HEK293 (cell line): ENCODE measurements around the gene JMJD6.

Experiments
- ATF2 ChIP-seq: fragments of 450-650 bp; formaldehyde crosslinking; IDR thresholded peaks from 2 replicates; pipeline ENCODE4 v1.5.1; 2016; ENCODE audit warnings: missing biosample characterization, missing genetic modification characterization, low read depth
- GFI1B ChIP-seq: fragments of 450-650 bp; formaldehyde crosslinking; IDR thresholded peaks from 2 replicates; pipeline ENCODE4 v1.5.1; 2016; ENCODE audit warnings: missing biosample characterization, missing genetic modification characterization
- HOXD13 ChIP-seq: sonication (generic); formaldehyde crosslinking; IDR thresholded peaks from 2 replicates; pipeline ENCODE4 v1.8.0; 2022; ENCODE audit warnings: missing genetic modification reagents, borderline replicate concordance
- KLF10 ChIP-seq: fragments of 450-650 bp; IDR thresholded peaks from 2 replicates; pipeline ENCODE4 v1.5.1; 2018; ENCODE audit warnings: missing biosample characterization, mild to moderate bottlenecking, missing genetic modification characterization
- MZF1 ChIP-seq: fragments of 450-650 bp; formaldehyde crosslinking; IDR thresholded peaks from 2 replicates; pipeline ENCODE4 v1.5.1; 2017; ENCODE audit warnings: missing biosample characterization, missing genetic modification characterization, borderline replicate concordance
- PBX3 ChIP-seq: sonication (generic); formaldehyde crosslinking; IDR thresholded peaks from 2 replicates; pipeline ENCODE4 v1.8.1; 2022; ENCODE audit warnings: mild to moderate bottlenecking, moderate library complexity, missing genetic modification reagents
- RBAK ChIP-seq: fragments of 450-650 bp; formaldehyde crosslinking; IDR thresholded peaks from 2 replicates; pipeline ENCODE4 v1.5.1; 2016; ENCODE audit warnings: missing biosample characterization, missing genetic modification characterization
- SP2 ChIP-seq: fragments of 450-650 bp; formaldehyde crosslinking; IDR thresholded peaks from 2 replicates; pipeline ENCODE4 v1.5.1; 2016; ENCODE audit warnings: missing biosample characterization, missing genetic modification characterization
- SP3 ChIP-seq: fragments of 450-650 bp; formaldehyde crosslinking; IDR thresholded peaks from 2 replicates; pipeline ENCODE4 v1.5.1; 2016; ENCODE audit warnings: missing biosample characterization, missing genetic modification characterization
- SP7 ChIP-seq: fragments of 450-650 bp; formaldehyde crosslinking; IDR thresholded peaks from 2 replicates; pipeline ENCODE4 v1.5.1; 2016; ENCODE audit warnings: missing biosample characterization, missing genetic modification characterization
- TRIM28 ChIP-seq: IDR thresholded peaks from 2 replicates; pipeline ENCODE4 v1.6.1; 2011; ENCODE audit warnings: low read length, control low read depth, borderline replicate concordance
- ZBTB20 ChIP-seq: fragments of 450-650 bp; formaldehyde crosslinking; IDR thresholded peaks from 2 replicates; pipeline ENCODE4 v1.5.1; 2016; ENCODE audit warnings: missing biosample characterization, missing genetic modification characterization
- ZBTB8A ChIP-seq: fragments of 450-650 bp; formaldehyde crosslinking; IDR thresholded peaks from 2 replicates; pipeline ENCODE4 v1.5.1; 2016; ENCODE audit warnings: missing biosample characterization, missing genetic modification characterization
- ZFP3 ChIP-seq: fragments of 450-650 bp; formaldehyde crosslinking; IDR thresholded peaks from 2 replicates; pipeline ENCODE4 v1.5.1; 2016; ENCODE audit warnings: low read depth, missing biosample characterization, missing genetic modification characterization
- ZFP41 ChIP-seq: fragments of 450-650 bp; formaldehyde crosslinking; IDR thresholded peaks from 2 replicates; pipeline ENCODE4 v1.5.1; 2016; ENCODE audit warnings: missing biosample characterization, missing genetic modification characterization, borderline replicate concordance
- ZNF112 ChIP-seq: fragments of 450-650 bp; formaldehyde crosslinking; IDR thresholded peaks from 2 replicates; pipeline ENCODE4 v1.5.0; 2017; ENCODE audit warnings: missing biosample characterization, missing genetic modification characterization
- ZNF140 ChIP-seq: fragments of 450-650 bp; formaldehyde crosslinking; IDR thresholded peaks from 2 replicates; pipeline ENCODE4 v1.5.1; 2016; ENCODE audit warnings: missing biosample characterization, missing genetic modification characterization
- ZNF211 ChIP-seq: fragments of 450-650 bp; formaldehyde crosslinking; IDR thresholded peaks from 2 replicates; pipeline ENCODE4 v1.5.1; 2016; ENCODE audit warnings: low read depth, missing biosample characterization, missing genetic modification characterization
- ZNF311 ChIP-seq: fragments of 450-650 bp; formaldehyde crosslinking; IDR thresholded peaks from 2 replicates; pipeline ENCODE4 v1.5.1; 2017; ENCODE audit warnings: missing biosample characterization, missing genetic modification characterization, borderline replicate concordance
- ZNF354C ChIP-seq: fragments of 450-650 bp; formaldehyde crosslinking; IDR thresholded peaks from 2 replicates; pipeline ENCODE4 v1.5.1; 2016; ENCODE audit warnings: missing biosample characterization, missing genetic modification characterization, low read depth, borderline replicate concordance
- ZNF423 ChIP-seq: fragments of 450-650 bp; formaldehyde crosslinking; IDR thresholded peaks from 2 replicates; pipeline ENCODE4 v1.5.1; 2016; ENCODE audit warnings: missing biosample characterization, missing genetic modification characterization
- ZNF513 ChIP-seq: fragments of 450-650 bp; IDR thresholded peaks from 2 replicates; pipeline ENCODE4 v1.5.1; 2018; ENCODE audit warnings: missing biosample characterization, missing genetic modification characterization
- ZNF560 ChIP-seq: fragments of 450-650 bp; formaldehyde crosslinking; IDR thresholded peaks from 2 replicates; pipeline ENCODE4 v1.5.1; 2017; ENCODE audit warnings: missing biosample characterization, missing genetic modification characterization, borderline replicate concordance
- ZNF585B ChIP-seq: fragments of 450-650 bp; formaldehyde crosslinking; IDR thresholded peaks from 2 replicates; pipeline ENCODE4 v1.5.1; 2016; ENCODE audit warnings: missing biosample characterization, missing genetic modification characterization
- ZNF610 ChIP-seq: fragments of 450-650 bp; formaldehyde crosslinking; IDR thresholded peaks from 2 replicates; pipeline ENCODE4 v1.5.1; 2016; ENCODE audit warnings: missing biosample characterization, missing genetic modification characterization, borderline replicate concordance
- ZNF639 ChIP-seq: fragments of 450-650 bp; formaldehyde crosslinking; IDR thresholded peaks from 2 replicates; pipeline ENCODE4 v1.5.1; 2016; ENCODE audit warnings: missing biosample characterization, missing genetic modification characterization
- ZNF701 ChIP-seq: fragments of 450-650 bp; formaldehyde crosslinking; IDR thresholded peaks from 2 replicates; pipeline ENCODE4 v1.5.1; 2016; ENCODE audit warnings: missing biosample characterization, missing genetic modification characterization
- ZNF785 ChIP-seq: fragments of 450-650 bp; formaldehyde crosslinking; IDR thresholded peaks from 2 replicates; pipeline ENCODE4 v1.5.1; 2016; ENCODE audit warnings: missing biosample characterization, missing genetic modification characterization
- ZSCAN18 ChIP-seq: fragments of 450-650 bp; formaldehyde crosslinking; IDR thresholded peaks from 2 replicates; pipeline ENCODE4 v1.5.1; 2016; ENCODE audit warnings: missing biosample characterization, missing genetic modification characterization
- TF ChIP-seq, protein P1 (sequence below): fragments of 450-650 bp; formaldehyde crosslinking; IDR thresholded peaks from 2 replicates; pipeline ENCODE4 v1.5.1; 2017; ENCODE audit warnings: missing biosample characterization, missing genetic modification characterization

Gene JMJD6

GRCh38 chr17:76671123-76671911 is 55.1 kb downstream of the JMJD6 start (continued):
- TF ChIP-seq ZNF423 (no peak; the same call in none of the 2 replicates), ZNF354C (tag by site-specific recombination) (no peak), ZFP3 (tag by site-specific recombination) (no peak), ZNF701 (tag by site-specific recombination) (no peak; the same call in 1 of the 2 replicates), ZBTB20 (tag by site-specific recombination) (peak; percentile 89), ZNF560 (tag by site-specific recombination) (no peak), ZNF513 (tag by site-specific recombination) (no peak), PBX3 (peak; percentile 100), ZNF585B (tag by site-specific recombination) (peak; percentile 18; the same call in 1 of the 2 replicates), ZNF785 (no peak), ZNF140 (no peak), SP2 (peak; percentile 100), MZF1 (peak; percentile 55; the same call in 1 of the 2 replicates), ZNF311 (no peak), ZNF112 (tag by site-specific recombination) (no peak), ZNF211 (tag by site-specific recombination) (no peak), SP7 (tag by site-specific recombination) (peak; percentile 88), RBAK (tag by site-specific recombination) (no peak), HOXD13 (CRISPR knock-in tag) (no peak), ZFP41 (tag by site-specific recombination) (no peak; the same call in 1 of the 2 replicates), SP3 (tag by site-specific recombination) (peak; percentile 94), KLF10 (no peak), GFI1B (tag by site-specific recombination) (no peak), ZSCAN18 (tag by site-specific recombination) (peak; percentile 90), ZNF610 (tag by site-specific recombination) (peak; percentile 66; the same call in 1 of the 2 replicates), ZBTB8A (tag by site-specific recombination) (peak; percentile 33; the same call in 1 of the 2 replicates), ATF2 (peak; percentile 29; the same call in 1 of the 2 replicates), TRIM28 (no peak), ZNF639 (tag by site-specific recombination) (peak; percentile 87)
- TF ChIP-seq, protein P1, sequence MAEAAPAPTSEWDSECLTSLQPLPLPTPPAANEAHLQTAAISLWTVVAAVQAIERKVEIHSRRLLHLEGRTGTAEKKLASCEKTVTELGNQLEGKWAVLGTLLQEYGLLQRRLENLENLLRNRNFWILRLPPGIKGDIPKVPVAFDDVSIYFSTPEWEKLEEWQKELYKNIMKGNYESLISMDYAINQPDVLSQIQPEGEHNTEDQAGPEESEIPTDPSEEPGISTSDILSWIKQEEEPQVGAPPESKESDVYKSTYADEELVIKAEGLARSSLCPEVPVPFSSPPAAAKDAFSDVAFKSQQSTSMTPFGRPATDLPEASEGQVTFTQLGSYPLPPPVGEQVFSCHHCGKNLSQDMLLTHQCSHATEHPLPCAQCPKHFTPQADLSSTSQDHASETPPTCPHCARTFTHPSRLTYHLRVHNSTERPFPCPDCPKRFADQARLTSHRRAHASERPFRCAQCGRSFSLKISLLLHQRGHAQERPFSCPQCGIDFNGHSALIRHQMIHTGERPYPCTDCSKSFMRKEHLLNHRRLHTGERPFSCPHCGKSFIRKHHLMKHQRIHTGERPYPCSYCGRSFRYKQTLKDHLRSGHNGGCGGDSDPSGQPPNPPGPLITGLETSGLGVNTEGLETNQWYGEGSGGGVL (tag by site-specific recombination), result peak; percentile 84
